Measurements from ENCODE around the gene BRSK2.

DNA sequence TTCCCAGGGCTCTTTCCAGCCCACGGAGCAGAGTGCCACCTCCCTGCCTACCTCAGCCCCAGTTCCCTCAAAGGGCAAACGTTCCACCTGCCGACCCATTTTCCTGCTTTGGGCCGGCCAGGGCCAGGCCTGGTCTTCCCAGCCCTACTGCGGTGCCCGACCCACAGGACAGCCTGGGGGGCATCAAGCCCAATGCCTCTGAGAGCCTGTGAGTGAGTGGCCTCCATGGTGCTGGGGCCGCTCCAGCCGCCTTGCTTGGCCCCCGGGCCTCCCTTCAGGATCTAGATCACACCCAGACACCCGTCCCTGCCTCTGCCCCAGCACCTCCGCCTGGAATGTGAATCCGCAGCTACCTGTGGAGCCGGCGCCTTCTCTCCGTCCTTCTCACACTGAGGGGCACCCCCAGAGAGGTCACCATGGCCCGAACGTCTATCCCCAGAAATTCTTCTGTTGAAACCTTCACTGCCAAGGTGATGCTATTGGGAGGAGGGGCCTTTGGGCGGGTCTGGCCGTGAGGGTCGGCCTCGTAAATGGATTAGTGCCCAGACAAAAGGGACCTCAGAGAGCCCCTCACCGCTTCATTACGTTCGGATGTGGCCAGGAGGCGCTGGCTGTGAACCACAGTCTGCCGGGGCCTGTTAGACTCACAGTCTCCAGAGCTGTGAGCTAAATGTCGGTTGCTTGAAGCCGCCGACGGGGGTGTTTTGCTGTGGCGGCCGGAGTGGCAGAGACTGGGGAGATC, 36.2 kb upstream of the BRSK2 start:
- TF ChIP-seq, protein P1, sequence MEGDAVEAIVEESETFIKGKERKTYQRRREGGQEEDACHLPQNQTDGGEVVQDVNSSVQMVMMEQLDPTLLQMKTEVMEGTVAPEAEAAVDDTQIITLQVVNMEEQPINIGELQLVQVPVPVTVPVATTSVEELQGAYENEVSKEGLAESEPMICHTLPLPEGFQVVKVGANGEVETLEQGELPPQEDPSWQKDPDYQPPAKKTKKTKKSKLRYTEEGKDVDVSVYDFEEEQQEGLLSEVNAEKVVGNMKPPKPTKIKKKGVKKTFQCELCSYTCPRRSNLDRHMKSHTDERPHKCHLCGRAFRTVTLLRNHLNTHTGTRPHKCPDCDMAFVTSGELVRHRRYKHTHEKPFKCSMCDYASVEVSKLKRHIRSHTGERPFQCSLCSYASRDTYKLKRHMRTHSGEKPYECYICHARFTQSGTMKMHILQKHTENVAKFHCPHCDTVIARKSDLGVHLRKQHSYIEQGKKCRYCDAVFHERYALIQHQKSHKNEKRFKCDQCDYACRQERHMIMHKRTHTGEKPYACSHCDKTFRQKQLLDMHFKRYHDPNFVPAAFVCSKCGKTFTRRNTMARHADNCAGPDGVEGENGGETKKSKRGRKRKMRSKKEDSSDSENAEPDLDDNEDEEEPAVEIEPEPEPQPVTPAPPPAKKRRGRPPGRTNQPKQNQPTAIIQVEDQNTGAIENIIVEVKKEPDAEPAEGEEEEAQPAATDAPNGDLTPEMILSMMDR (IDR thresholded peaks at IDR 0.05), result no peak
- no peak for TF ChIP-seq TAF1 (IDR thresholded peaks at IDR 0.05; ENCODE audit: borderline replicate concordance, low read depth, low read length)
- TF ChIP-seq POLR2AphosphoS5 (IDR thresholded peaks at IDR 0.05; ENCODE audit: low read depth, low read length), result no peak
- no peak for TF ChIP-seq RAD21 (IDR thresholded peaks at IDR 0.05; ENCODE audit: low read length)
- TF ChIP-seq RXRA (IDR thresholded peaks at IDR 0.05; ENCODE audit: borderline replicate concordance, low read depth), result no peak
- TF ChIP-seq, protein P2, sequence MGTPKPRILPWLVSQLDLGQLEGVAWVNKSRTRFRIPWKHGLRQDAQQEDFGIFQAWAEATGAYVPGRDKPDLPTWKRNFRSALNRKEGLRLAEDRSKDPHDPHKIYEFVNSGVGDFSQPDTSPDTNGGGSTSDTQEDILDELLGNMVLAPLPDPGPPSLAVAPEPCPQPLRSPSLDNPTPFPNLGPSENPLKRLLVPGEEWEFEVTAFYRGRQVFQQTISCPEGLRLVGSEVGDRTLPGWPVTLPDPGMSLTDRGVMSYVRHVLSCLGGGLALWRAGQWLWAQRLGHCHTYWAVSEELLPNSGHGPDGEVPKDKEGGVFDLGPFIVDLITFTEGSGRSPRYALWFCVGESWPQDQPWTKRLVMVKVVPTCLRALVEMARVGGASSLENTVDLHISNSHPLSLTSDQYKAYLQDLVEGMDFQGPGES (IDR thresholded peaks at IDR 0.05; ENCODE audit: low read depth, low read length), result no peak
- TF ChIP-seq SIN3A (IDR thresholded peaks at IDR 0.05; ENCODE audit: borderline replicate concordance, low read depth, low read length), result no peak
- TF ChIP-seq, protein P3, sequence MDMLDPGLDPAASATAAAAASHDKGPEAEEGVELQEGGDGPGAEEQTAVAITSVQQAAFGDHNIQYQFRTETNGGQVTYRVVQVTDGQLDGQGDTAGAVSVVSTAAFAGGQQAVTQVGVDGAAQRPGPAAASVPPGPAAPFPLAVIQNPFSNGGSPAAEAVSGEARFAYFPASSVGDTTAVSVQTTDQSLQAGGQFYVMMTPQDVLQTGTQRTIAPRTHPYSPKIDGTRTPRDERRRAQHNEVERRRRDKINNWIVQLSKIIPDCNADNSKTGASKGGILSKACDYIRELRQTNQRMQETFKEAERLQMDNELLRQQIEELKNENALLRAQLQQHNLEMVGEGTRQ (IDR thresholded peaks at IDR 0.05; ENCODE audit: borderline replicate concordance, low read depth, low read length), result no peak
- no peak for TF ChIP-seq MXI1 (IDR thresholded peaks at IDR 0.05; ENCODE audit: low read depth, low read length)
- no peak for TF ChIP-seq GABPA (IDR thresholded peaks at IDR 0.05; ENCODE audit: low read depth)
- no peak for TF ChIP-seq TEAD4 (IDR thresholded peaks at IDR 0.05; ENCODE audit: borderline replicate concordance, insufficient read depth)
- no peak for TF ChIP-seq FOXM1 (IDR thresholded peaks at IDR 0.05; ENCODE audit: low read depth)
